ENCODE results near the gene ENDOV. TPM values are rescaled to one million over a fixed set of nuclear protein-coding genes. Genes with fewer than 3 reads are reported as not detected.

ENDOV gene
- total and polyA plus RNA-seq, 8 donors, result 2.3 to 122 (median 13.2) TPM

DNA sequence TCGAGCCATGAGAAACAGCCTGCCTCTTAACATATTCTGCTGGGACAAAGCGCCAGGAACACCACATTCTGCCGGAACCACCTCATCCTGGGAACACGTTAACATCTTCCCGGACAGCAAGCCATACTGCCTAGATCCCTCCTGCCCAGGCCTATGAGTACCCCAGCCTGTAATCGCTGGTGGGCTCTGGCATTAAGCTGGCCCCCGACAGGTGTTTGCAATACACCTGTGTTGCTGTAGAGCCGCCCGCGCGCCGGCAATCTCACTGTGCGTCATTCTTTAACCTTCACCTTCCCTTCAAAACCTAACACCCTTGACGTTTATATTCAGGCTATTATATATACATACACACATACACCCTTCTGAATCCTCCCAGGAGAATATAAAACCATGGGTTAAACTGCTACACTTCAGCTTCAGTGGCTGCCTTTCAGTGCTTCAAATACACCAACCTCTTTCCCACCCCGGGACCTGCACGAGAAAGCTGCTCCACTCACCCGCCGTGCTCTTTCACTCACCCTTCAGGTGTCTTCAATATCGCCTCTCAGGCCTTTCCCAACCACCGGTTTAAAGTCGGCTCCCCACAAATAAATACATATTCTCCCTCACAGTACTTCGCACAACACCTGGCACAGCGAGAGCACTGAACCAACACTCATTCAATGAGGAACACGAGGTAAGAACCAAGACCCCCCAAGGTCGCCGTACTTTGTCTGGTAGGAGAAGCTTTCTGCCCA lies 1.0 kb upstream of the ENDOV start:
- 18 to 39% (median 21%) methylated on average over 26 of the region's 26 CpGs for WGBS, 5 donors
- intact Hi-C loops (cut with DNase I; ENCODE audit: low total_unique reads), result no loop called here
- peak in 1 of 2 donors; percentile 37 for DNase-seq
- H3K27me3 ChIP-seq, result no peaks in the 10 kb centered on the region
- no peak for TF ChIP-seq POLR2A (IDR thresholded peaks at IDR 0.05)
- TF ChIP-seq, protein P1, sequence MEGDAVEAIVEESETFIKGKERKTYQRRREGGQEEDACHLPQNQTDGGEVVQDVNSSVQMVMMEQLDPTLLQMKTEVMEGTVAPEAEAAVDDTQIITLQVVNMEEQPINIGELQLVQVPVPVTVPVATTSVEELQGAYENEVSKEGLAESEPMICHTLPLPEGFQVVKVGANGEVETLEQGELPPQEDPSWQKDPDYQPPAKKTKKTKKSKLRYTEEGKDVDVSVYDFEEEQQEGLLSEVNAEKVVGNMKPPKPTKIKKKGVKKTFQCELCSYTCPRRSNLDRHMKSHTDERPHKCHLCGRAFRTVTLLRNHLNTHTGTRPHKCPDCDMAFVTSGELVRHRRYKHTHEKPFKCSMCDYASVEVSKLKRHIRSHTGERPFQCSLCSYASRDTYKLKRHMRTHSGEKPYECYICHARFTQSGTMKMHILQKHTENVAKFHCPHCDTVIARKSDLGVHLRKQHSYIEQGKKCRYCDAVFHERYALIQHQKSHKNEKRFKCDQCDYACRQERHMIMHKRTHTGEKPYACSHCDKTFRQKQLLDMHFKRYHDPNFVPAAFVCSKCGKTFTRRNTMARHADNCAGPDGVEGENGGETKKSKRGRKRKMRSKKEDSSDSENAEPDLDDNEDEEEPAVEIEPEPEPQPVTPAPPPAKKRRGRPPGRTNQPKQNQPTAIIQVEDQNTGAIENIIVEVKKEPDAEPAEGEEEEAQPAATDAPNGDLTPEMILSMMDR (IDR thresholded peaks at IDR 0.05), result no peak
- TF ChIP-seq POLR2AphosphoS5 (IDR thresholded peaks at IDR 0.05), result no peak
- TF ChIP-seq EP300 (IDR thresholded peaks at IDR 0.05), result no peak
- peak overlapping the region in 4 of 5 donors; percentile 97 to 99 (median 99) for H3K27ac ChIP-seq
- no peaks in the 10 kb centered on the region for H3K9me3 ChIP-seq
- H3K4me3 ChIP-seq, result peak overlapping the region; percentile 59 to 100 (median 94)
- H3K4me1 ChIP-seq, result peaks cover 26 to 44% (median 38%) of the 10 kb centered on the region in 4 donors
- peaks cover 0 to 21% (median 19%) of the 10 kb centered on the region in 4 donors for H3K36me3 ChIP-seq

DNA sequence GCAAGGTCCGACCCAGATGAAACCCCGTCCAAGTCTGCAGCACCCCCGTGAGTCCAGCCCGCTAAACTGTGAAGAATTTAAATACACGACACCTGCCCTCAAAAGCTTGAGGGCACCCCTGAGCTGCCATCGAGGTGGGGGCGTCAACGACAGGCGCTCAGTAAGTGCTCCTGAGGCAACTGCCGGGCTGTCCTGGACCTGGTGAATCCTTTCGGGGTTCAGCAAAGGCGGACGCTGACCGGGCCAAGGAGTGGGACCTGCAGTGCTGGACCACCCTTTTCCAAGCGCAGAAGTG lies 512 bp upstream of the ENDOV start:
- intact Hi-C loops (cut with DNase I; ENCODE audit: low total_unique reads), result no loop called here
- DNase-seq, result peak in 1 of 2 donors; percentile 58
- Histone ChIP-seq H3K27ac (peak overlapping the region; percentile 97 to 99 (median 99)), H3K4me3 (peak overlapping the region; percentile 59 to 100 (median 94)), H3K4me1 (peaks cover 26 to 44% (median 37%) of the 10 kb centered on the region in 4 donors), H3K36me3 (peaks cover 0 to 26% (median 23%) of the 10 kb centered on the region in 4 donors), H3K9me3 (no peaks in the 10 kb centered on the region), H3K27me3 (no peaks in the 10 kb centered on the region)
- no peak for TF ChIP-seq POLR2AphosphoS5 (IDR thresholded peaks at IDR 0.05)
- TF ChIP-seq POLR2A (IDR thresholded peaks at IDR 0.05), result no peak
- TF ChIP-seq, protein P1 (IDR thresholded peaks at IDR 0.05), result no peak
- TF ChIP-seq EP300 (IDR thresholded peaks at IDR 0.05), result no peak
- WGBS, 5 donors, result 0 to 3% (median 1%) methylated on average over 9 to 15 of the region's 15 CpGs

DNA sequence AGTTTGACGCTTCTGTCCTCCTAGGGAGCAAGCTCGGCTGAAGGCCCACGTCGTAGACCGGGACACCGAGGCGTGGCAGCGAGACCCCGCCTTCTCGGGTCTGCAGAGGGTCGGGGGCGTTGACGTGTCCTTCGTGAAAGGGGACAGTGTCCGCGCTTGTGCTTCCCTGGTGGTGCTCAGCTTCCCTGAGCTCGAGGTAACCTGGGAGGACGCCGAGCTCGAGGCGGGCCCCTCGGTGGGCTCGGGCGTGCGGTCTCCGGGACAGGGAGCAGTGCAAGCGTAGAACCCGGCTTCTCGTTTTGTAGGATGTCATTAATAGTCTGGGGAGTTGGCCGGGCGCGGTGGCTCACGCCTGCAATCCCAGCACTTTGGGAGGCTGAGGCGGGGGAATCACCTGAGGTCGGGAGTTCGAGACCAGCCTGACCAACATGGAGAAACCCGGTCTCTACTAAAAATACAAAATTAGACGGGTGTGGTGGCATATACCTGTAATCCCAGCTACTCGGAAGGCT lies 715 bp downstream of the ENDOV start:
- intact Hi-C loops (cut with DNase I; ENCODE audit: low total_unique reads), result no loop called here
- DNase-seq, result no peak
- Histone ChIP-seq H3K9me3 (no peaks in the 10 kb centered on the region), H3K27ac (peak overlapping the region; percentile 97 to 99 (median 99)), H3K27me3 (no peaks in the 10 kb centered on the region), H3K4me3 (peak overlapping the region; percentile 59 to 100 (median 94)), H3K4me1 (peaks cover 26 to 44% (median 37%) of the 10 kb centered on the region in 4 donors), H3K36me3 (peaks cover 0 to 38% (median 33%) of the 10 kb centered on the region in 4 donors)
- 8 to 33% (median 9%) methylated on average over 15 to 39 of the region's 39 CpGs for WGBS, 5 donors
- TF ChIP-seq, protein P1 (IDR thresholded peaks at IDR 0.05), result no peak
- no peak for TF ChIP-seq POLR2A (IDR thresholded peaks at IDR 0.05)
- no peak for TF ChIP-seq EP300 (IDR thresholded peaks at IDR 0.05)

DNA sequence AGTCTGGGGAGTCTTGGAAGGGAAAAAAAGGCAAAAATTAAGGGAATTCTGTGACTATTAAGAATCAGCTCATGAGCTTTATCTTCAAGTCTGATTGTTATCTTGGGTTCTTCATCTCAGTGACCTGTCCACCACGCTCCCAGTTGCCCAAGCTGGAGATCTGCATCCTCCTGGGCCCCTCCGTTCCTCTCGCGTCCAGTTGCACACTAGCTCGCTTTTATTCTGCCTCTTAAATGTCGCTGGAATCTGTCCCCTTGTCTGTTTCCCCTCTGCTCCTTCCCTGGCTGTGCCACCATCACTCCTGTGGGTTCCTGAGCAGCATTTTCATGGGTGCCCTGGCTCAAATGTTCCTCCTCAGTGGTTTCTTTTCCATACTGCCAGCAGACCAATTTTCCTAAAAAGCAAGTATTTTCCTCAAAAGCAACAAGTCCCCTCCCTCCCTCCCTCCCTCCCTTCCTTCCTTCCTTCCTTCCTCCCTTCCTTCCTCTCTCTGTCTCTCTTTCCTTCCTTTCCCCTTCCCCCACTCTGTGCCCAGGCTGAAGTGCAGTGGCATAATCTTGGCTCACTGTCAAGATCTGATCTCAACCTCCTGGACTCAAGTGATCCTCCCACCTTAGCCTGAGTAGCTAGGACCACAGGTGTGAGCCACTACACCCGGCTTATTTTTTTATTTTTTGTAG lies 1.4 kb downstream of the ENDOV start:
- intact Hi-C loops (cut with DNase I; ENCODE audit: low total_unique reads), result no loop called here
- 74 to 91% (median 81%) methylated on average over 7 of the region's 7 CpGs for WGBS, 5 donors

More for the DNA sequence above, 1.4 kb downstream of the ENDOV start:
- H3K4me1 ChIP-seq, result peaks cover 26 to 44% (median 37%) of the 10 kb centered on the region in 4 donors
- no peak for DNase-seq
- H3K27ac ChIP-seq, result no peak overlapping the region
- H3K27me3 ChIP-seq, result no peaks in the 10 kb centered on the region
- peaks cover 0 to 38% (median 33%) of the 10 kb centered on the region in 4 donors for H3K36me3 ChIP-seq
- H3K9me3 ChIP-seq, result no peaks in the 10 kb centered on the region
- H3K4me3 ChIP-seq, result peak overlapping the region; percentile 59 to 100 (median 94)
- TF ChIP-seq EP300 (IDR thresholded peaks at IDR 0.05), result no peak
- TF ChIP-seq POLR2A (IDR thresholded peaks at IDR 0.05), result no peak
- no peak for TF ChIP-seq POLR2AphosphoS5 (IDR thresholded peaks at IDR 0.05)
- TF ChIP-seq, protein P1 (IDR thresholded peaks at IDR 0.05), result no peak

All from stomach (tissue), 9 donors.